Right lobe of liver (tissue), 6 donors: ENCODE data around the gene CSPG5. TPM values are rescaled to one million over a fixed set of nuclear protein-coding genes. Genes with fewer than 3 reads are reported as not detected.

Experiments used
- ATAC-seq, 4 donors: fragments of 200-7000 bp; cut with Tn5 transposase; one replicate each; pipeline ENCODE4 v1.9.1; 2020; ENCODE audit warnings: mild to moderate bottlenecking in 4 of 4, moderate library complexity in 4 of 4
- DNase-seq, 3 donors: peaks; one replicate each; pipeline ENCODE4 v3.0.0-alpha.2; 2020
- H3K27ac ChIP-seq, 3 donors: fragments of 200-600 bp; one replicate each; pipeline ENCODE4 v1.8.0; 2022
- H3K27me3 ChIP-seq, 2 donors: fragments of 200-600 bp; one replicate each; pipeline ENCODE4 v1.8.0; 2022
- H3K36me3 ChIP-seq, 4 donors: fragments of 200-600 bp; sonication (generic) in 1 of 4; one replicate each; pipeline versions ENCODE4 v1.5.1 to v1.8.0; 2017 to 2022; ENCODE audit warnings: control low read depth in 1 of 4
- H3K4me1 ChIP-seq, 4 donors: fragments of 200-600 bp; sonication (generic) in 1 of 4; one replicate each; pipeline versions ENCODE4 v1.5.1 to v1.8.0; 2017 to 2022; ENCODE audit warnings: control low read depth in 1 of 4
- H3K4me3 ChIP-seq, 3 donors: fragments of 200-600 bp; one replicate each; pipeline ENCODE4 v1.8.0; 2022
- H3K9me3 ChIP-seq, 4 donors: fragments of 200-600 bp; sonication (generic) in 1 of 4; one replicate each; pipeline versions ENCODE4 v1.5.1 to v1.8.0; 2017 to 2022; ENCODE audit warnings: control low read depth in 1 of 4
- CTCF ChIP-seq, 4 donors: fragments of 200-600 bp in 3 of 4; fragments of 450-650 bp in 1 of 4; IDR thresholded peaks; one replicate each; pipeline versions ENCODE4 v1.5.1 to v1.8.0; 2016 to 2022; ENCODE audit warnings: antibody characterized with exemption in 4 of 4, mild to moderate bottlenecking in 2 of 4
- POLR2A ChIP-seq: fragments of 450-650 bp; IDR thresholded peaks from one replicate; pipeline ENCODE4 v1.6.1; 2017; ENCODE audit warnings: antibody characterized with exemption, mild to moderate bottlenecking
- WGBS: methylation state at CpG from one replicate; pipeline ENCODE4 v1.1.6; 2018; ENCODE audit warnings: low coverage, low lambda C conversion rate; ENCODE audit not compliant: insufficient coverage; ENCODE audit errors: missing lambda C conversion rate; 5-methylcytosine and 5-hydroxymethylcytosine counted together
- intact Hi-C, 2 donors: fragments of 100-400 bp; cut with DNase I; formaldehyde crosslinking; loops; one replicate each; pipeline versions ENCODE4 v1.11.2 to v1.14.1; 2022
- total RNA-seq, 6 experiments: library from RNA; depleted of rRNA in 2 of 6; stranded (reverse); fragments of >200 nt in 2 of 6; fragmentation: NEBNext Ultra II Directional in 3 of 6; extraction: Animal tissue kit (Norgen Biotek cat#: 25700) in 3 of 6; gene quantifications; one replicate each; pipeline versions ENCODE4 v1.1.0 to v1.2.4, GENCODE V29; 2016 to 2023
- donor health status: DM: no; HTN: yes; CAD: no.
- donor health status: DM: no; HTN: no; CAD: no.
- donor health status: DM: no; HTN: no; CAD: no.
- donor health status: DM: no; HTN: yes; CAD: no.
- donor health status: DM: no; HTN: yes; CAD: no.

Gene CSPG5
- total RNA-seq, 6 experiments from 2014 or later = 0.18 to 0.39 (median 0.25) TPM; not detected in 1

DNA sequence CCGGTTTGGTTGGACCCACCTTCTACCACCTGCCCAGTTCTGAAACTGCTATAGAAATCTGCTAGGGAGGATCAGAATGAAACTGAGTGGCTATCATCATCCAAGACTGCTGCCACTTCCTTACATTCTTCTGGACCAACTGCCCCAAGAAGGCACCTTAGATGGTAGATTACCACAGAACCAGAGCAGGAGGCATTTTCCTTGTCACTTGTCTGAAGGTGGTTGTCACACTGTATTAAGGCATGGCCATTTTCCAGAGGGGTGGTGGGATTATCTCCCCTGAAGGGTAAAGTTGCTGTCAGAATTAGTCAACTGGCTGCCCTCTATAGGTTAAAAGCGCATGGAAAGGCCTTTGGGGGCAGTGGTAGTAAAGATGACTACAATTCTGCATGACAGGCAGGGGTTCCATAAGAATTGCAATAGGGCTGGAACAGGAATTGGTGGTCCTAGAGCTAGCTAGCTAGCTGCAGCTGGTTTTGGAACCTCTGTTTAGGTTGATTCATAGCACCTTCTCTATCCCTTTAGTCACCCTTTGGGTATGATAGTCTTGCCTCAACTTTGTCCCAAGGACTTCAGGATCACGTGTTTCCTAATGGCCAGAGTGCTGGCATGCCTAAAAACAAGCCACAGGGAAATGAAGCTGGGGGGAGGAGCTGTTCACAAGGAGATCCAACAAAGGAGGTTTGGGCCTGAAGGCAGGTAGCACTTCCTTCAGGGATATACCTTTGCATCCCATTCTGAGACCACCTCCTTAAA, 4.8 kb upstream of the CSPG5 start:
- 55% methylated on average over 3 of the region's 3 CpGs for WGBS
- no peaks in the 10 kb centered on the region for H3K9me3 ChIP-seq
- H3K27ac ChIP-seq = no peak overlapping the region
- H3K27me3 ChIP-seq = no peaks in the 10 kb centered on the region
- intact Hi-C loops = no loop called here
- no peak overlapping the region for H3K4me3 ChIP-seq
- no peak for ATAC-seq
- H3K4me1 ChIP-seq = peaks cover 0 to 9% (median 2%) of the 10 kb centered on the region in 4 donors
- peaks cover 0 to 26% (median 13%) of the 10 kb centered on the region in 4 donors for H3K36me3 ChIP-seq
- DNase-seq = no peak
- TF ChIP-seq CTCF (IDR thresholded peaks at IDR 0.05) (no peak), POLR2A (no peak)

DNA sequence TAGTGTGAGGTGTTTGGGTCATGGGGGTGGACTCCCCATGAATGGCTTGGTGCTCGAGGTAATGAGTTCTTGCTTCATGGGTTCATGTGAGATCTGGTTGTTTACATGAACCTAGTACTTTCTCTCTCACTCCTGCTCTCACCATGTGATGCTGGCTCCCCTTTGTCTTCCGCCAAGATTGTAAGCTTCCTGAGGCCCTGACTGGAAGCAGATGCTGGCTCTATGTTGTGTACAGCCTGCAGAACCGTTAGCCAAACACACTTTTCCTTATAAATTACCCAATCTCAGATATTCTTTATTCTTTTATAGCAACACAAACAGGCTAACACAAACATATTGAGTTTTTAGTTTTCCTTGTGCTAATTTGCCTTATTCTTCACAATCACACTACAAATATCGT, 3.2 kb upstream of the CSPG5 start:
- DNase-seq (no peak), ATAC-seq (no peak)
- H3K36me3 ChIP-seq = peaks cover 0 to 12% (median 6%) of the 10 kb centered on the region in 4 donors
- H3K27ac ChIP-seq = no peak overlapping the region
- peaks cover 0 to 13% (median 6%) of the 10 kb centered on the region in 4 donors for H3K4me1 ChIP-seq
- H3K4me3 ChIP-seq = no peak overlapping the region
- no peaks in the 10 kb centered on the region for H3K27me3 ChIP-seq
- H3K9me3 ChIP-seq = no peaks in the 10 kb centered on the region
- 63% methylated on average over 3 of the region's 4 CpGs for WGBS
- no peak for TF ChIP-seq CTCF (IDR thresholded peaks at IDR 0.05)
- TF ChIP-seq POLR2A = no peak
- intact Hi-C loops = no loop called here

DNA sequence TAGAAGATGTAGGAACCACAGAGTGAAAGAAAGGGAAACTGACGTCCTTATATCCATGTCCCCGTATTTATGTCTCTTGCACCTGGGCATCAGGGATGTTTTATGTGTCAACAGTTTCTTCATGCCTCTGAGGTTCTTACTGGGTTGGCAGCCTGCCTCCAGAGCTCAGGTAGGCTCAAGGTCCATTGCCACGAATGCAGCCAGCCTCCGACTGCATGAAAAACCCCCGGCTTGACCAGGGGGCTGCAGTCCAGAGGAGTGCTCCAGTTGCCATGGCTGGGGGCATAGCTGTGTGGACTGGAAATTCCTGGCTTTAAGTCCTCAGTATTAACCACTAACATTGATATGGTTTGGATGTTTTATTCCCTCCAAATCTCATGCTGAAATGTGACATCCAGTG, 2.8 kb upstream of the CSPG5 start:
- peaks cover 0 to 13% (median 6%) of the 10 kb centered on the region in 4 donors for H3K4me1 ChIP-seq
- H3K4me3 ChIP-seq = no peak overlapping the region
- peak in 2 of 3 donors; percentile 39 to 60 for DNase-seq
- peak; percentile 34 to 55 (median 46) for ATAC-seq
- 32% methylated on average over 2 of the region's 5 CpGs for WGBS
- no peak for TF ChIP-seq CTCF (IDR thresholded peaks at IDR 0.05)
- TF ChIP-seq POLR2A = no peak
- no peaks in the 10 kb centered on the region for H3K9me3 ChIP-seq
- no peak overlapping the region for H3K27ac ChIP-seq
- no peaks in the 10 kb centered on the region for H3K27me3 ChIP-seq
- intact Hi-C loops = no loop called here
- H3K36me3 ChIP-seq = peaks cover 0 to 8% (median 5%) of the 10 kb centered on the region in 4 donors

- Histone ChIP-seq H3K36me3 (peaks cover 0 to 2% (median under 1%) of the 10 kb centered on the region in 4 donors), H3K27me3 (no peaks in the 10 kb centered on the region), H3K9me3 (no peaks in the 10 kb centered on the region), H3K4me3 (no peak overlapping the region), H3K4me1 (peaks cover 0 to 13% (median 6%) of the 10 kb centered on the region in 4 donors), H3K27ac (no peak overlapping the region)
- DNase-seq (no peak), ATAC-seq (no peak)
- intact Hi-C loops = no loop called here
- no peak for TF ChIP-seq CTCF (IDR thresholded peaks at IDR 0.05)
- TF ChIP-seq POLR2A = no peak
- WGBS = 54% methylated on average over 3 of the region's 4 CpGs
Observed at GRCh38 chr3:47580481-47580880, 1.8 kb upstream of the CSPG5 start.
